K562 (cell line): ENCODE results near the gene ANAPC5. TPM values are rescaled to one million over a fixed set of nuclear protein-coding genes. Genes with fewer than 3 reads are reported as not detected.
A peak's percentile ranks its signal among the peaks of the same experiment; 100 is the strongest.
"Not testable (repeated sequence)": the region's sequence is repeated elsewhere in the genome, so short reads cannot be mapped to it uniquely, and the experiment has no call there.

Source experiments
- ATAC-seq: fragments of 200-7000 bp; cut with Tn5 transposase; 3 replicates; pipeline ENCODE4 v1.9.1; 2020; ENCODE audit warnings: moderate library complexity
- BruUV-seq: library from RNA; stranded (reverse); fragments of 400-500 nt; replicated peaks from 2 replicates; lab custom pipeline; 2021; lab: Mats Ljungman, UMichigan
- CTCF ChIA-PET: fragments of 300-600 bp; formaldehyde crosslinking; extraction: SDS; loops from one replicate; lab custom pipeline; 2021; ENCODE audit warnings: low intra/inter-chr PET ratio; lab: Yijun Ruan, JAX
- POLR2A ChIA-PET: fragments of 300-600, 350-650 bp; sonication (Branson Sonifier 250); formaldehyde crosslinking; extraction: SDS; loops from one replicate; lab custom pipeline; 2021; ENCODE audit warnings: antibody characterized with exemption, inconsistent platforms; lab: Yijun Ruan, JAX
- DNase-seq, 4 experiments: peaks; one replicate each; pipeline versions ENCODE4 v3.0.0 to v3.0.0-alpha.2; 2011 to 2018; ENCODE audit warnings: low spot score in 3 of 4, mixed read lengths in 3 of 4; ENCODE audit errors: extremely low read depth in 1 of 4
- FAIRE-seq: peaks from 2 replicates; lab custom pipeline; 2011; peaks lifted over from hg19 to GRCh38; lab: Jason Lieb, UNC
- H2AFZ ChIP-seq: 2 replicates; pipeline ENCODE4 v1.6.0; 2011; ENCODE audit warnings: low read depth, low read length, control low read depth, inconsistent platforms
- H3K27ac ChIP-seq: fragments of 200-600 bp; 3 replicates; pipeline ENCODE4 v1.8.0; 2011; ENCODE audit warnings: low read depth, mild to moderate bottlenecking, control low read depth, inconsistent platforms, low read length, moderate library complexity, mixed read lengths; ENCODE audit errors: extremely low read depth
- H3K27me3 ChIP-seq, 2 experiments: fragments of 300-600 bp in 1 of 2; 2 replicates in 1 of 2; 3 replicates in 1 of 2; pipeline versions ENCODE4 v1.6.0 to v1.8.0; 2011; ENCODE audit warnings: inconsistent platforms in 2 of 2, low read length in 2 of 2, mild to moderate bottlenecking in 1 of 2, mixed read lengths in 1 of 2, moderate library complexity in 1 of 2; ENCODE audit not compliant: control insufficient read depth in 2 of 2, insufficient read depth in 2 of 2
- H3K36me3 ChIP-seq: fragments of 300-600 bp; 3 replicates; pipeline ENCODE4 v1.8.0; 2011; ENCODE audit warnings: mild to moderate bottlenecking, low read length, inconsistent platforms; ENCODE audit not compliant: control insufficient read depth, insufficient read depth
- H3K4me1 ChIP-seq, 2 experiments: fragments of 200-600 bp in 1 of 2; replicated peaks in 1 of 2; 2 replicates in 1 of 2; 3 replicates in 1 of 2; pipeline versions ENCODE4 v1.5.1 to v1.8.0; 2011; ENCODE audit warnings: inconsistent platforms in 2 of 2, low read length in 2 of 2, mild to moderate bottlenecking in 1 of 2, mixed read lengths in 1 of 2, moderate library complexity in 1 of 2; ENCODE audit not compliant: control insufficient read depth in 2 of 2, insufficient read depth in 2 of 2
- H3K4me2 ChIP-seq: 2 replicates; pipeline ENCODE4 v1.6.1; 2011; ENCODE audit warnings: low read length, control low read depth, inconsistent platforms, mixed read lengths; ENCODE audit not compliant: insufficient read depth
- H3K4me3 ChIP-seq: fragments of 200-600 bp; sonication (generic), shearing (Covaris generic); 2 replicates; pipeline ENCODE4 v1.5.1; 2016; ENCODE audit warnings: control low read depth, inconsistent platforms
- H3K79me2 ChIP-seq: fragments of 200-600 bp; 3 replicates; pipeline ENCODE4 v1.8.0; 2011; ENCODE audit warnings: low read length, inconsistent platforms; ENCODE audit not compliant: control insufficient read depth, insufficient read depth
- H3K9ac ChIP-seq, 2 experiments: 2 replicates each; pipeline versions ENCODE4 v1.6.0 to v1.6.1; 2011; ENCODE audit warnings: low read depth in 2 of 2, low read length in 2 of 2, control low read depth in 1 of 2, inconsistent platforms in 1 of 2, mild to moderate bottlenecking in 1 of 2, mixed read lengths in 1 of 2; ENCODE audit not compliant: insufficient read depth in 1 of 2
- H3K9me1 ChIP-seq: one replicate; pipeline ENCODE4 v1.6.0; 2011; ENCODE audit warnings: inconsistent platforms, mild to moderate bottlenecking, low read length, moderate library complexity; ENCODE audit not compliant: control insufficient read depth, insufficient read depth
- H3K9me3 ChIP-seq: replicated peaks from 2 replicates; pipeline ENCODE4 v1.5.1; 2011; ENCODE audit warnings: low read depth, low read length, inconsistent platforms; ENCODE audit not compliant: control insufficient read depth, insufficient read depth
- H4K20me1 ChIP-seq: replicated peaks from 2 replicates; pipeline ENCODE4 v1.6.1; 2011; ENCODE audit warnings: low read length, inconsistent platforms, mixed read lengths; ENCODE audit not compliant: control insufficient read depth, insufficient read depth
- ELK1 ChIP-seq: sonication (generic); formaldehyde crosslinking; IDR thresholded peaks from 2 replicates; pipeline ENCODE4 v1.8.1; 2022; ENCODE audit warnings: missing genetic modification reagents
- POLR2G ChIP-seq: fragments of 200-400 bp; formaldehyde crosslinking; IDR thresholded peaks from 2 replicates; pipeline ENCODE4 v1.6.1; 2017; ENCODE audit warnings: low read depth, mild to moderate bottlenecking, antibody characterized with exemption, low read length, moderate library complexity
- WGBS: fragments of 100-300 bp; shearing (Covaris generic); methylation state at CpG from one replicate; pipeline ENCODE4 v1.1.6; 2016; ENCODE audit warnings: low coverage, mixed read lengths; ENCODE audit not compliant: insufficient coverage; ENCODE audit errors: missing lambda C conversion rate; 5-methylcytosine and 5-hydroxymethylcytosine counted together
- in situ Hi-C: fragments of 300-500 bp; cut with MboI; formaldehyde crosslinking; loops from 4 replicates; pipeline ENCODE4 v1.15.0; 2018; ENCODE audit warnings: inconsistent platforms, mixed read lengths
- intact Hi-C: fragments of 100-400 bp; cut with micrococcal nuclease; formaldehyde crosslinking; loops from 2 replicates; pipeline ENCODE4 v1.14.2; 2022
- polyA plus RNA-seq, 8 experiments: library from polyadenylated mRNA; depleted of rRNA in 4 of 8; stranded (reverse) in 5 of 8; unstranded in 3 of 8; fragments of >200 nt; fragmentation: Nextera tagmentation in 2 of 8; fragmentation: Illumina TruSeq in 1 of 8; extraction: Ambion mirVana in 2 of 8; extraction: Trizol in 1 of 8; gene quantifications; 2 replicates each; pipeline versions ENCODE4 v1.2.1 to v1.2.3, GENCODE V29; 2011 to 2014; ENCODE audit warnings: inconsistent platforms in 1 of 8, missing spikeins in 1 of 8
- total RNA-seq, 7 experiments: library from RNA; depleted of rRNA in 6 of 7; stranded (reverse); fragments of >200 nt in 6 of 7; fragmentation: Illumina TruSeq in 2 of 7; extraction: Trizol in 2 of 7; gene quantifications; 2 replicates each; pipeline versions ENCODE4 v1.2.1 to v1.2.3, GENCODE V29; 2011 to 2021; ENCODE audit warnings: low replicate concordance in 1 of 7

The ANAPC5 gene
- total and polyA plus RNA-seq, 9 of the 15 experiments (the other 6 are each of a cell fraction or from before 2014, with no cell fraction given), result 136 to 315 (median 197) TPM

GRCh38 chr12:121280531-121280930, 71.7 kb downstream of the ANAPC5 start:
- H3K9me1 ChIP-seq, H3K4me3 ChIP-seq, H3K9me3 ChIP-seq, intact Hi-C loops, H2AFZ ChIP-seq, POLR2A ChIA-PET, H3K27ac ChIP-seq, FAIRE-seq, ATAC-seq, H3K4me2 ChIP-seq, DNase-seq, H3K9ac ChIP-seq, BruUV-seq, H3K27me3 ChIP-seq, CTCF ChIA-PET, in situ Hi-C loops: not testable (repeated sequence)
- Histone ChIP-seq H3K79me2 (peaks cover 14% of the 10 kb centered on the region; the same call in 2 of the 3 replicates), H3K4me1 (peaks cover 13 to 31% of the 10 kb centered on the region in 2 experiments; a peak in 4 of 5 replicates), H3K36me3 (peaks cover 10% of the 10 kb centered on the region; the same call in 1 of the 3 replicates), H4K20me1 (peaks cover 23% of the 10 kb centered on the region)
- 84% methylated on average over 7 of the region's 11 CpGs for WGBS

- DNase-seq (peak in 2 of 4 experiments; percentile 6 to 12), ATAC-seq (no peak), FAIRE-seq (no peak)
- peaks cover 19% of the 10 kb centered on the region for H4K20me1 ChIP-seq
- ChIA-PET CTCF (no interaction called here), POLR2A (interaction anchor here (0.6 to 0.9 kb wide), 3 partner anchors 10 to 186 kb away, joined by 3 read pairs; no protein-coding TSS in a partner anchor)
- no peak overlapping the region for H3K4me2 ChIP-seq
- H3K9me3 ChIP-seq, result no peaks in the 10 kb centered on the region
- no peak overlapping the region for H2AFZ ChIP-seq
- TF ChIP-seq POLR2G, result 0 out of 2 replicates have a peak, but pooled peaks have one; percentile 9
- TF ChIP-seq ELK1 (CRISPR knock-in tag), result no peak
- no peaks in the 10 kb centered on the region for H3K9me1 ChIP-seq
- no TSS peak for BruUV-seq
- peak overlapping the region in 1 of 2 experiments; percentile 28; a peak in 1 of 4 replicates for H3K9ac ChIP-seq
- H3K79me2 ChIP-seq, result peaks cover 14% of the 10 kb centered on the region; the same call in 2 of the 3 replicates
- peaks cover 10 to 28% of the 10 kb centered on the region in 2 experiments; a peak in 4 of 5 replicates for H3K4me1 ChIP-seq
- intact Hi-C loops, result no loop called here
- H3K36me3 ChIP-seq, result peaks cover 7% of the 10 kb centered on the region; the same call in 1 of the 3 replicates
- no peak overlapping the region for H3K27ac ChIP-seq
- no peaks in the 10 kb centered on the region for H3K27me3 ChIP-seq
- in situ Hi-C loops, result no loop called here
- 85% methylated on average over 10 of the region's 10 CpGs for WGBS
- no peak overlapping the region for H3K4me3 ChIP-seq
Measured at GRCh38 chr12:121279507-121279915, 72.7 kb downstream of the ANAPC5 start.
